Uterus (tissue), 2 donors: ENCODE data around the gene SOX2.

ENCODE experiments used
- CTCF ChIP-seq, 4 experiments: fragments of 200-600 bp in 2 of 4; fragments of 450-650 bp in 2 of 4; sonication (generic) in 2 of 4; IDR thresholded peaks; one replicate each; pipeline ENCODE4 v1.5.1; 2016 to 2019; ENCODE audit warnings: antibody characterized with exemption in 4 of 4, mild to moderate bottlenecking in 2 of 4, moderate library complexity in 1 of 4
- POLR2A ChIP-seq, 2 donors: fragments of 450-650 bp; IDR thresholded peaks; one replicate each; pipeline ENCODE4 v1.6.1; 2016; ENCODE audit warnings: antibody characterized with exemption in 2 of 2, mild to moderate bottlenecking in 1 of 2, moderate library complexity in 1 of 2

- TF ChIP-seq POLR2A (IDR thresholded peaks at IDR 0.05) (no peak), CTCF (IDR thresholded peaks at IDR 0.05) (no peak)
These were observed 5.9 kb downstream of the SOX2 start for GRCh38 chr3:181717549-181718171.
